A549 (cell line): Measurements from ENCODE around the gene LIMS4. TPM values are rescaled to one million over a fixed set of nuclear protein-coding genes. Genes with fewer than 3 reads are reported as not detected.
"Not testable (repeated sequence)": the region's sequence is repeated elsewhere in the genome, so short reads cannot be mapped to it uniquely, and the experiment has no call there.

Experiments used
- ATAC-seq, 2 experiments: fragments of 200-7000 bp in 1 of 2; fragments of >200 bp in 1 of 2; cut with Nextera tagmentation in 1 of 2; cut with Tn5 transposase in 1 of 2; 3 replicates each; pipeline versions ENCODE4 v1.8.0 to v1.9.1; 2018 to 2020; ENCODE audit warnings: mild to moderate bottlenecking in 1 of 2, moderate library complexity in 1 of 2
- CTCF ChIA-PET: fragments of 300-600 bp; sonication (Branson Sonifier 250); formaldehyde crosslinking; extraction: SDS; loops from one replicate; lab custom pipeline; 2021; ENCODE audit warnings: antibody characterized with exemption, inconsistent platforms; lab: Yijun Ruan, JAX
- POLR2A ChIA-PET: fragments of 350-600 bp; formaldehyde crosslinking; extraction: SDS; loops from one replicate; lab custom pipeline; 2021; ENCODE audit warnings: antibody characterized with exemption, inconsistent platforms; lab: Yijun Ruan, JAX
- DNase-seq, 2 experiments: peaks; one replicate each; pipeline versions ENCODE4 v3.0.0 to v3.0.0-alpha.2; 2011 to 2016; ENCODE audit warnings: low read depth in 1 of 2, low spot score in 1 of 2
- FAIRE-seq: peaks from 2 replicates; lab custom pipeline; 2011; peaks lifted over from hg19 to GRCh38; lab: Jason Lieb, UNC
- H3K27ac ChIP-seq, 2 experiments: fragments of >200 bp; sonication (Bioruptor Twin); formaldehyde crosslinking; 3 replicates each; pipeline ENCODE4 v1.5.1; 2016 to 2017
- H3K4me1 ChIP-seq: fragments of >200 bp; sonication (Bioruptor Twin); formaldehyde crosslinking; 3 replicates; pipeline ENCODE4 v1.6.1; 2016
- H3K4me2 ChIP-seq: fragments of >200 bp; sonication (Bioruptor Twin); formaldehyde crosslinking; 3 replicates; pipeline ENCODE4 v1.6.1; 2016
- H3K4me3 ChIP-seq: fragments of >200 bp; sonication (Bioruptor Twin); formaldehyde crosslinking; 3 replicates; pipeline ENCODE4 v1.5.1; 2016
- H3K9me3 ChIP-seq: fragments of >200 bp; sonication (Bioruptor Twin); formaldehyde crosslinking; 3 replicates; pipeline ENCODE4 v1.6.1; 2016
- WGBS: methylation state at CpG from one replicate; pipeline ENCODE4 v1.1.6; 2017; ENCODE audit errors: missing lambda C conversion rate; 5-methylcytosine and 5-hydroxymethylcytosine counted together
- polyA plus RNA-seq, 4 experiments: library from polyadenylated mRNA; depleted of rRNA in 3 of 4; stranded (reverse); fragments of >200 nt; fragmentation: RNase III in 1 of 4; extraction: RNeasy Plus Mini Kit Qiagen cat#74134 plus additional on column Dnase treatment in 1 of 4; gene quantifications; 2 replicates in 3 of 4; 3 replicates in 1 of 4; pipeline ENCODE4 v1.2.3, GENCODE V29; 2011 to 2017

LIMS4 gene
- polyA plus RNA-seq, 2 of the 4 experiments (the other 2 are of a cell fraction), result 0.14 to 0.44 TPM

DNA sequence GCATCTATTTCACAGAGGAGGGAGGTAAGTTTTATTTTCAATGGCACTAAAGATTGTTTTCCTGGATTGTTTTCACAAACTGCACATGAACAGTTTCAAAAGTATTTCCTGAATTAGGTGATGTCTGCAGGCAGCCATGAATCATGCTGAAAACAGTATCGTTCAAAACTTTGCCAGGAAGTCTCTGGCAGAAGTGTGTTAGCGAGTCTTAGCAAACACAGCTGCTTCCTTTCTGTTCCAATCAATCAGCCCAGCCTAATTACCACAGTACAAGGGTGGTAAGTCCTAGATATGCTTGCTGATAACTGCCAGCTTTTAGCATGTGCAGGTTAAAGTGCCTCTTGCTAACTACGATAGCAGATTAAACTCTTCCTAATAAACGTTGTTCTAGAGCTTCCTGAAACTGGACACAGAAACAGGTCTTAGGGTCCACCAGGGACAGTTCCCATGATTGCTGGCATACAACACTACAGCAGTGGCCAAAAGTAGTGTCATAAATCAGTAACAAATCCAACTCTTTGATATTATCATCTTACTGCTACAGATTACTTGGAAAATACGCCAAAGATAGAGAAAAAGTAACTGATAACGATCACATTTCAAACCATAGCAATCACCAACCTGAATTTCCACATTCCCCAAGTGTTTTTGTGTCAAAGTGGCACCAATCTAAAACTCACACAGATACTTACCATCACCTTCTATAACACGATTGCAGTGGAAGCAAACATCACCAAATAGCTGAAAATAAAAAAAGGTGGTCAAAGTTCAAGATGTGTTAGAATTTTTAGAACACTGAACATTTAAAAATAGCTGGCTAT, 23.3 kb downstream of the LIMS4 start:
- peak; percentile 68 to 81 for ATAC-seq
- not testable (repeated sequence) for FAIRE-seq

DNA sequence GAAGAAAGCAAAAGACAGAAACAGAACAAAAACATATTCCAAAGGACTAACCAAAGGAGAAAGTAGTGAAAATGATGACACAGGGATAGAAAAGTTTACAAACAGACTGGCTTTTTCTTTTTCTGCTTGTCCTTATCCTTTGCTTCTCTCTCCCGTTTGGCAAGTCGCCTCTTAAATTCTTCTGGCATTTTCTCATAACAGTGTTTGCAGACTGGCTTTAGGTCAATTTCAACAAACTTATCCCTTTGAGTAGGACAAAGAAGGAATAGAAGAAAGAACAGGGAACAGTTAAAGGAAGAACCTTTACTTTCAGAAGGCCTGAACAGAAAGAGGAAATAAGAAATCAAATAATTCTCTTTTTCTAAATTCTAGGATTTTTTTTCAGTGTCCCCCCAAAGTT, 26.0 kb downstream of the LIMS4 start:
- H3K9me3 ChIP-seq, H3K4me2 ChIP-seq, ATAC-seq, FAIRE-seq, CTCF ChIA-PET, POLR2A ChIA-PET, DNase-seq, H3K4me1 ChIP-seq, H3K27ac ChIP-seq, H3K4me3 ChIP-seq: not testable (repeated sequence)
- WGBS, result no CpG with 5 or more reads among the region's 2 CpGs

More for the DNA sequence above, 23.3 kb downstream of the LIMS4 start:
- DNase-seq, H3K9me3 ChIP-seq, H3K4me2 ChIP-seq, H3K27ac ChIP-seq, H3K4me3 ChIP-seq, H3K4me1 ChIP-seq, CTCF ChIA-PET, POLR2A ChIA-PET: not testable (repeated sequence)
- no CpG with 5 or more reads among the region's 7 CpGs for WGBS

DNA sequence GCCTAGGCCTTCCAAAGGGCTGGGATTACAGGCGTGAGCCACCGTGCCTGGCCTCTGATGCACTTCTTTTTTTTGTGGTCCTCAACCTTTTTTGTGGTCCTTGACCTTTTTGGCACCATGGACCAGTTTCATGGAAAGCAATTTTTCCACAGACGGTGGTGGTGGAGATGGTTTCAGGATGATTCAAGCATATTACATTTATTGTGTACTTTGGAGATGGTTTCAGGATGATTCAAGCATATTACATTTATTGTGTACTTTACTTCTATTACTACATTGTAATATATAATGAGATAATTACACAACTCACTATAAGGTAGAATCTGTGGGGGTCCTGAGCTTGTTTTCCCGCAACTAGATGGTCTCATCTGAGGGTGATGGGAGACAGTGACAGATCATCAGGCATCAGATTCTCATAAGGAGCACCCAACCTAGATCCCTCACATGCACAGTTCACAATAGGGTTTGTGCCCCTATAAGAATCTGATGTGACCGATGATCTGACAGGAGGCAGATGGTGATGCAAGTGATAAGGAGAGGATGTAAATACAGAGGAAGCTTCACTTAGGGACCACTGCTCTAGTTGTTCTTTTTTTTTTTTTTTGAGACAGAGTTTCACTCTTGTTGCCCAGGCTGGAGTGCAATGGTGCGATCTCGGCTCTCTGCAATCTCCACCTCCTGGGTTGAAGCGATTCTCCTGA, 29.2 kb downstream of the LIMS4 start:
- H3K4me1 ChIP-seq, H3K4me2 ChIP-seq, POLR2A ChIA-PET, CTCF ChIA-PET, H3K4me3 ChIP-seq, DNase-seq, H3K27ac ChIP-seq, H3K9me3 ChIP-seq, FAIRE-seq: not testable (repeated sequence)
- peak; percentile 80 to 82; a peak in 5 of 6 replicates for ATAC-seq
- WGBS, result no CpG with 5 or more reads among the region's 8 CpGs

DNA sequence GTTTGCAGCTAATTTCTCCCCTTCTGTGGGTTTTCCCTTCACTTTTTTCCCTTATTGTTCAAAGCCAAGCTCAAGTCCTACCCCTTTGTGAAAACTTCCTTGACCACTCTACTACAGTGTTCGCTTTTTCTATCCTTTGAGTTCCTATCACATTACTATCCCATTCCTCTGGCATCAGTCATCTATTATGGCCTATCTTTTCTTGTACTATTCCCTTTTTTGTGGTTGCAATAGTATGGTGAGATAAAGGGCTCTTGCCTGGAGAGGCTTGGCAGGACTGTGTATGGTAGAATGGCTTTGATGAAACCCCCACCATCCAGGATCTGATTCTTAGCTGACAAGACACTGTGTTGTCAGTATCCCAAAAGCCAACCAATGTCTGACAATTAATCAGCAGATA, 30.7 kb downstream of the LIMS4 start:
- H3K4me1 ChIP-seq, POLR2A ChIA-PET, FAIRE-seq, DNase-seq, CTCF ChIA-PET, H3K27ac ChIP-seq, ATAC-seq, H3K9me3 ChIP-seq, H3K4me3 ChIP-seq, H3K4me2 ChIP-seq: not testable (repeated sequence)
- WGBS, result no CpG with 5 or more reads among the region's 1 CpG

DNA sequence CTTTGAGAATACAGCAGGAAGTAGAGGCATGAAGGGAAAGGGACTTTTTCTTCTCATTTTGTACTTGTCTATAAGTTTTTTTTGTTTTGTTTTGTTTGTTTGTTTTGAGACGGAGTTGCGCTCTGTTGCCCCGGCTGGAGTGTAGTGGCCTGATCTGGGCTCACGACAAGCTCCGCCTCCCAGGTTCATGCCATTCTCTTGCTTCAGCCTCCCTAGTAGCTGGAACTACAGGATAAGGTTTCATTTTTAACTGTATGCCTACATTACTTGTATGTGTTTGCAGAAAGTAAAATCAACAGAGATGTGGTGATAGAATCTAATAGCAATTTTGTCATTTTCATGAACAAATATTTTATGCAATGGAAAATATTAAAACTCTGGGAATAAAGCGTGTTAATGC, 38.1 kb downstream of the LIMS4 start:
- POLR2A ChIA-PET, ATAC-seq, FAIRE-seq, H3K9me3 ChIP-seq, CTCF ChIA-PET, H3K4me3 ChIP-seq, H3K27ac ChIP-seq, H3K4me1 ChIP-seq, H3K4me2 ChIP-seq, DNase-seq: not testable (repeated sequence)
- no CpG with 5 or more reads among the region's 6 CpGs for WGBS

DNA sequence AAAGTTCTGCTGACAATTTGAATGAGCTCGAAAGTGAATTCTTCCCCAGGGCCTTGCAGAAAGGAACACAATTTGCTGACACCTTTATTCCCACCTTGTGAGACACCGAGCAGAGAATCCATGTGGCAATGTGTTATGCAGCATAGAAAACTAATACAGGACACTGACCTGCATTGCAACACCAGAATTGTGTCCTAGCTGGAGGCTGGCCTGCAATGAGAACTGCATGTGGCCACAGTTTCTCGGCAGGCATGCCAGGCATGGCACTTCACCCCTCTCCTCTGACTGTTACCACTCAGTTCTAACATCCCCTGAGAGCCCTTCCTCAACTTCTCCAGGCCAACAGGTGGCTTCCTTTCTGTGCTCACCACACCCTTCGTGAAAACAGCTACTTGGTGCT, 46.9 kb downstream of the LIMS4 start:
- H3K4me2 ChIP-seq, DNase-seq, ATAC-seq, H3K9me3 ChIP-seq, H3K4me3 ChIP-seq, H3K4me1 ChIP-seq, H3K27ac ChIP-seq, FAIRE-seq, CTCF ChIA-PET, POLR2A ChIA-PET: not testable (repeated sequence)
- 62% methylated on average over 2 of the region's 4 CpGs for WGBS

DNA sequence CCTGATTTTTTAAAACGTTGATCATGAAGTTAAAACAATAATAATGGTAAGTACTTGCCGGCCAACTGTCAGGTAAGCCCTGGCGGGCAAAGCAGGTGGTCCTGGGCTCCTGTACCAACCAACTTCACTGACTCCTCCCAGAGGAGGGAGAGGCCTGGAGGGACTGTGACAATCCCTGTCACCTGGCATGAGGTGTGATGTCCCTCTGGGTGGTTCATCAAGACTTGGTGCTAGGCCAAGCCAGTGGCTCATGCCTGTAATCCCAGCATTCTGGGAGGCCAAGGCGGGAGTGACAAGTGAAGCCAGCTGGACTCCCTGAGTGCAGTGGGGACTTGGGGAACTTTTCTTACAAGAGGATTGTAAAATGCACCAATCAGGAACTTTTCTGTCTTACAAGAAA, 48.2 kb downstream of the LIMS4 start:
- POLR2A ChIA-PET, H3K9me3 ChIP-seq, FAIRE-seq, ATAC-seq, DNase-seq, H3K4me2 ChIP-seq, CTCF ChIA-PET, H3K27ac ChIP-seq, H3K4me1 ChIP-seq, H3K4me3 ChIP-seq: not testable (repeated sequence)
- WGBS, result 88% methylated on average over 3 of the region's 4 CpGs

DNA sequence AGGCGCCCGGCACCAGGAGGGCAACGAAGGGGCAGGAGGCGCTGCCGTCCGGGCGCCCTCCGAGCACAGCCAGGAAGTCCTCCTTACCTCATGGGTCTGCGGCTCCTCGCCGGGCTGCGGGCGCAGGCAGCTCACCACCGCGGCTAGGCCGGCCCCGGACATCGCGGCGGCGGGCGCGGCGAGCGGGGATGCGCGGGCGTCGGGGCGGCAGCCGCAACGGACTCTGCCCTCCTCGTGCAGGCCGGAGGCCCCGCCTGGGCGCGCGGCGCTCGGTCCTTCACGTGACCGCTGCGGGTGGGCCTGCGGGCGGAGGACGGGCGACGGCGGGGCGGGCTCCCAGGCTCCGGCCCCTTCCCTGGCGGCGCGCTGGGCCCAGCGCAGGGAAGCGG, 49.0 kb downstream of the LIMS4 start:
- no CpG with 5 or more reads among the region's 56 CpGs for WGBS
- H3K4me3 ChIP-seq, ATAC-seq, CTCF ChIA-PET, H3K27ac ChIP-seq, DNase-seq, FAIRE-seq, H3K4me2 ChIP-seq, H3K4me1 ChIP-seq, POLR2A ChIA-PET, H3K9me3 ChIP-seq: not testable (repeated sequence)

DNA sequence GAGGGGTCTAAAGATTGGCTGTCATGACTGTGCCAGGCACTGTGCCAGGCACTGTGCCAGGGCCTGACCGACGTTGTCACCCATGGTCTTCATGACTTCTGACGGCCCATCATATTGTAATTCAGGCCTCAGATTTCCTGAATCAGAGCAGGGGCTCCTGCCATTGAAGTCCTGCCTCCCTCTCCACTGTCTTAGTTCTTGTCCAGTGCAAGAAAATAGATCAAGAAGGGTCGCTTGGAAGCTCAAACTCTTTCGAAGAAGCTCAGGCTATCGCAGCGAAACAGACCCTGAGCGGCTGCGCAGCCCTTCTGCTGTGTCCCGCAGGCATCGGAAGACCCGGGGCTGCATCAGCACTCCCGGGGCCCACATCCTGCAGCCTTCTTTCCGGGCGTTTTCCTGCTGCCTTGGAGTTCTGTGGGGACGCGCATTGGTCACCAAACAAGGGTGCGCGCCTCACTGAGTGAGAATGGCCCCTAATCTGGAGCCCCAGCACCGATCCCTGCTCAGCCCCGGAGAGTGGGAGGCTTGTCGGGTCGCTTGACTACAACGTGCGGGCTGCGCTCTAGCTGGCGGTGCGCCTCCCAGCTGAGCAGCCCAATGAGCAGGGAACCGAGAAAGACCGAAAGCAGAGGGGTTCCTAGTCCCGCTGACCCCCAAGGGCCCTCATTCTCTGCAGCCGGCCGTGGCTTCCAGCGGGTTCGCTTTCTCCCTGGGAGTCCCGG, 49.6 kb downstream of the LIMS4 start:
- DNase-seq, H3K9me3 ChIP-seq, POLR2A ChIA-PET, FAIRE-seq, H3K4me2 ChIP-seq, H3K4me1 ChIP-seq, H3K27ac ChIP-seq, CTCF ChIA-PET, H3K4me3 ChIP-seq: not testable (repeated sequence)
- 62% methylated on average over 2 of the region's 36 CpGs for WGBS
- ATAC-seq, result peak in 1 of 2 experiments; percentile 19; a peak in 2 of 6 replicates

DNA sequence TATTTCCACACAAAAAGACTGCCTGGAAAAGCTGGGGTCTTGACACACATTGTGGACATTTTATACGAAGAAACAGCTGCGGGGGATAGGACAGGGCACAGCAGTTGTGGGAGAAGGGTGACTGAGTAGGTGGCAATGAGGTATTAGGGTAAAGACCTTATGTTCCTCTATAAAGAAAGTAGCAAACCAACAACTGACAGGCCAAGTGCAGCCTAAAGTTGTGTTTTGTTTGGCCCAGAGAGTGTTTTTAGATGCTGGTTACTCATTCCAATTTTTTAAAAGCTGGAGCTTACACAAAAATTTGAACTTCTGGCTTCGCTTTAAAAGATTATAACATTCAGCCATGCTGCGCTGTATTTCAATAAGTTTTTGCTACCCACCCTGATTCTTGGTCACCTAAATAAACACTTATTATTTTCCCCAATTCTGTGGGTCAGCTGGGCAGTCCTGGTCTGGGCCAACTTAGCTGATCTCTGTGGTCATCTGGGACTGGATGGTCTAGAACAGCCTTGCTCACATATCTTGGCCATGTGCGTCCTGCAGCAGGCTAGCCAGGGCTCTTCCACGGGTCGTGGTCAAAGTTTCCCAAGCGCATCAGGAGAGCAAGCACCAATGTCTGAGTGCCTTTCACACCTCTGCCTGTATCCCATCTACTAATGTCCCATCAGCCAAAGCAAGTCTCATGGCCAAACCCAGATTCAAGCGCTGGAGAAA, 51.8 kb downstream of the LIMS4 start:
- no CpG with 5 or more reads among the region's 9 CpGs for WGBS
- DNase-seq, H3K9me3 ChIP-seq, H3K4me1 ChIP-seq, CTCF ChIA-PET, H3K4me2 ChIP-seq, POLR2A ChIA-PET, H3K4me3 ChIP-seq, ATAC-seq, H3K27ac ChIP-seq, FAIRE-seq: not testable (repeated sequence)
